ENCODE results near the gene CDH13.

CDH13 gene

GRCh38 chr16:82699711-82700495, 73.1 kb downstream of the CDH13 start:
- DNase-seq, result no peak

GRCh38 chr16:82700541-82701235, 73.9 kb downstream of the CDH13 start:
- DNase-seq, result no peak

- DNase-seq, result no peak
Measured at GRCh38 chr16:82701442-82701955, 74.7 kb downstream of the CDH13 start.

- DNase-seq, result no peak
Measured at GRCh38 chr16:82703161-82703560, 76.4 kb downstream of the CDH13 start.

- DNase-seq, result no peak
Measured at GRCh38 chr16:82703871-82704768, 77.4 kb downstream of the CDH13 start.

GRCh38 chr16:82709987-82710386, 83.2 kb downstream of the CDH13 start:
- DNase-seq, result no peak

GRCh38 chr16:82713778-82714177, 87.0 kb downstream of the CDH13 start:
- no peak for DNase-seq

- DNase-seq, result no peak
Measured at GRCh38 chr16:82715160-82715559, 88.4 kb downstream of the CDH13 start.

GRCh38 chr16:82715833-82716232, 89.1 kb downstream of the CDH13 start:
- DNase-seq, result no peak

- no peak for DNase-seq
Measured at GRCh38 chr16:82716361-82716855, 89.6 kb downstream of the CDH13 start.

GRCh38 chr16:82720414-82720813, 93.6 kb downstream of the CDH13 start:
- no peak for DNase-seq

- no peak for DNase-seq
Measured at GRCh38 chr16:82726306-82726705, 99.5 kb downstream of the CDH13 start.

GRCh38 chr16:82728901-82729300, 102.1 kb downstream of the CDH13 start:
- no peak for DNase-seq

GRCh38 chr16:82730901-82731300, 104.1 kb downstream of the CDH13 start:
- DNase-seq, result no peak

GRCh38 chr16:82732461-82732860, 105.7 kb downstream of the CDH13 start:
- no peak for DNase-seq

GRCh38 chr16:82735186-82735585, 108.4 kb downstream of the CDH13 start:
- DNase-seq, result no peak

- DNase-seq, result no peak
Measured at GRCh38 chr16:82735673-82736091, 108.9 kb downstream of the CDH13 start.

- no peak for DNase-seq
Measured at GRCh38 chr16:82736224-82736623, 109.5 kb downstream of the CDH13 start.

- DNase-seq, result no peak
Measured at GRCh38 chr16:82738699-82739098, 111.9 kb downstream of the CDH13 start.

- no peak for DNase-seq
Measured at GRCh38 chr16:82741073-82741615, 114.4 kb downstream of the CDH13 start.

GRCh38 chr16:82744958-82745357, 118.2 kb downstream of the CDH13 start:
- DNase-seq, result no peak

GRCh38 chr16:82748026-82748425, 121.3 kb downstream of the CDH13 start:
- DNase-seq, result no peak

GRCh38 chr16:82750068-82750467, 123.3 kb downstream of the CDH13 start:
- DNase-seq, result no peak

Measured in cerebellar nuclear complex (tissue), 1 donor.